GM18858 (cell line): ENCODE data around the gene C11orf58.

Experiments
- ATAC-seq: cut with Tn5 transposase; IDR thresholded peaks from one replicate; pipeline ENCODE4 v1.9.1; 2021; ENCODE audit not compliant: unreplicated experiment

C11orf58 gene

DNA sequence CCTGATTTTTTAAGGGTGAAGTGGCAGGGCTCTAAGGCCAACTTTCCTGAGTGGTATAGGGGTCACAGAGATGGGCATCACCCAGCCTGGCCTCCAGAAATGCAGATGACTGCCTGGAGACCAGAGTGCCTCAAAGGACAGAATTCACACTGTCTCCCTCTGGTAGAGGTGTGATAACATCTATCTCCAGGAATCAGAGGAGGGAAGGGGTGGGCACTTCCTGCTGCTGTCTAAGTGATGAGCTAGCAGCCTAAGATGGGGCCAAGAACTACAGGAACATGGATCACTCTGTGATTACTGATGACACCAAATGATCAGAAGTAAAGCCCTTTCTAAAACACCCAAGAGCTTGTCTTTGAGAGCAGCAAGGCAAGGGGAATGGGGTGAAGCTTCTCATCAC is 61.9 kb downstream of the C11orf58 start:
- ATAC-seq: no peak

DNA sequence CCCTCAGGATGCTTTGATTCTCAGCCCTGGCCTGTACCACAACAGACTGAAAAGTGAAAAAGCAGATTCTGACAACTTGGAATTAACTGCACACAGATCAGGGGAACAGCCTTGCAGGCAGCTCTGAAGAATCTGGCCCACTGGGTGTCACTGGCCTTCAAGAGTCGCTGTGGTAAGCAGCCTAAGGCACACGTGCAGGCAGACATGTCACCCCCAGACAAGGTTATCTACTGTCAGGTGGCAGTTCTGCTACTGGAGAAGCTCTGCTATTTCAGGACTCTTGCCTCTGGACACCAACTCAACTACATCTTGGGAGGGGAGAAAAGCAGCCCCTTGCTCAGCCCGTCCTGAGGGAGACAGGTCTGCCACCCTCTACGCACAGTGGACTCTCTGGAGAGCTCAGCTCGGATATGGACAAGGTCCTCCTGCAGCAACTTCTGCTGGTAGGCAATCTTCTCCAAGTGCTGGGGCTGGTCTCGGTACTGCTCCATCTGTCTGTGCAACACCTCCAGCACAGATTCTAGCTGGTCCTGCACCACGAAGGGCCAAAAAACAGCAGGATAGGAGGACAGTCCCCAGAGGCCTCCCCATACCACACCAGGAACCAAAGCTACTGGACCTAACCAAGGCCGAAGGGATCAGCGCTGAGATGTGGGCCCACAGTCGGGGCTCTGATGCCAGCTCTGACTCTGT is 63.0 kb downstream of the C11orf58 start:
- ATAC-seq: no peak

DNA sequence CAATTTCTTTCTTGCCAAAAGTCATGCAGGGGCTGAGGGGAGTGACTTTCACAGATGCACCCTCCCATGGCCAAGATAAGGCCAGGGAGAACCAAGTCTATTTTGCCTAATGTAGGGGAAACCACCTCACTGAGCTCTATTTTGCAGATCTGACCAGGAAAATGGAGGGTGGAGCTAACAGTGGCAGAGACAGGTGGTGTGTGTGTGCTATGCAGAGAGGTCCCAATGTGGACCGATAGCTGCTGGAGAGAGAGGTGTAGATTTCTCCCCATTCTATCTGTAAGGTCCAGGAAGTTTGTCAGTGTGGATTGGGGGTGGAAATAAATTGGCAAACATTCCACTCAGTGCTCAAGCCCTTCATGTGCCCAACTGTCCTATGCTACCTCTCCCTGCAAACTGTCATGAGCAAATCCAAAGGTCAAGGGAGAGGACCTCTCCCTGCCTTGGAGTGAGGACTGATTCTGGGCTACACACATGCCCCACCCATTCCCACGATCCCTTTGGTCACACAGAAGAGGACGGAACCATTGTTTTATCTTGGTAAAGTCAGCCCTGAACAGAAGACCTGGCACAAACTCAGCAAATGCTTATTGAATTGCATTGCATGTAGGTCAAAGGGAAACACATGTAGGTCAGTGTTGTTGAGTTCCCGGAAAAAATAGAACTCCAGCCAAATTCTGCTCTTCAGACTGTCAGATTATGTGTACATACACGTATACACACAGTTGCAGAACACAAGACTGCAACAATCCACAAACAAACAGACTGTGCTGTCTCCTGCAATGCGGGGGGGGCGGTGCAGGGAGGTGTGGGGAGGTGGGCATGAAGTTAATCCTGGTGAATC is 65.9 kb downstream of the C11orf58 start:
- ATAC-seq: no peak

DNA sequence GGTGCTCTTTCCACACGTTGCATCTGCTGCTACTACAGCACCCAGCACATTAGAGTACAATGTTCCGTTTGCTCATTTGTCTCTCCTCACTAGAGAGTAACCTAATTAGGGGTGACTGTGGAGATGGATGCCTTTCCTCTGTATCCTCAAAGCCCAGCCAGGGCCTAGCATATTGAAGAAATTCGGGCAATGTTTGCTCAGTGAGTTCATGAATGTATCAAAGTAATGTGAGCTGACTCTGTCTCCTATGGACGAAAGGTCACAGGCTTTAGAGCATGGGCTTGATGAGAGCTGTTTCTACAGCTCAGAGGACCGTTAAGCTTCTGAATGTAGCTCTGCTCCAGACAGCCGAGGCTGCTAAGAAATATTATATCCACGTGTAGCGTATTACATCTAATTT is 67.5 kb downstream of the C11orf58 start:
- no peak for ATAC-seq

DNA sequence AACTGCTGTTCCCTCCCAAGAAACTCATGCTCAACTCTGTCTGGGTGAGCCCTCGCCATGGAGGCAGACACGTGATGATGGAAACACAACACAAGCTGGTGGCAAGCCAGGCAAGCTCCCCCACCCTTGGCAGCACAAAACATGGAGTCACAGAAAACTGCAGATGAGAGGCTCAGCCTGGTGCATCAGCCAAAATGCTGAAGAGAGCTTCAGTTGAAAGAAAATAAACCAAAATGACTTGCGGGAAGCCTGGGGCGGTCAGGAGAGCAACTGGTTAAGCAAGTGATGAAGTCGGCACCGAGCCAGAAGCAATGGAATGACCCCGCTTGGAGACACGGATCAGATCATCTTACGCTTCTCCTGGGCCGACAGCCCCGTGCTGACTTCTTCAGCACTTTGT is 68.3 kb downstream of the C11orf58 start:
- no peak for ATAC-seq

DNA sequence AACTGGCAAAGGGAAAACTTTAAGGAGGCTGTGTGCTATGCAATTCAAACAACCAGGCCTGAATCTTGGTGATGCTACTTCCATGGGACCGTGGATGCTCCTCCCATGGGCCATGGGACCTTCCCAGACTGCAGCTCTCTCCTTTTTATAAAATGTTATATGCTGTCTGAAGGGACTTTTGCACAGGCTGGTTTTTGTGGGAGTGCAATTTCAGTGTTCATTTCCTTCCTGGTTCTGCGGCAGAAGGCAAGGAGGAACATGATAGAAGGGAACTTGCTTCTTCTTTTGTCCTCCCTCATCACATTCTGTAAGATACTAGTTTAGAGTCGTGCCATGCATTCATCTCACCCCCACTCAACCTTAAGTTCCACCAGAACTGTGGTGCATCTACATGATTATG is 68.9 kb downstream of the C11orf58 start:
- no peak for ATAC-seq
